GM12891 (cell line): ENCODE results near the gene ARID1B.

ENCODE experiments used
- DNase-seq: peaks from one replicate; pipeline ENCODE4 v3.0.0; 2011; ENCODE audit warnings: low spot score; ENCODE audit not compliant: insufficient read length
- FAIRE-seq: peaks from 2 replicates; lab custom pipeline; 2011; peaks lifted over from hg19 to GRCh38; lab: Jason Lieb, UNC
- PAX5 ChIP-seq: IDR thresholded peaks from 2 replicates; pipeline ENCODE4 v1.6.1; 2011; ENCODE audit warnings: low read length, moderate library complexity, mild to moderate bottlenecking; ENCODE audit not compliant: insufficient read depth, severe bottlenecking
- POLR2A ChIP-seq: IDR thresholded peaks from 2 replicates; pipeline ENCODE4 v1.6.1; 2011; ENCODE audit warnings: low read depth, low read length, control low read depth
- POLR2AphosphoS5 ChIP-seq: IDR thresholded peaks from 2 replicates; pipeline ENCODE4 v1.6.1; 2011; ENCODE audit warnings: low read depth, low read length, control low read depth
- POU2F2 ChIP-seq: IDR thresholded peaks from 2 replicates; pipeline ENCODE4 v1.6.1; 2011; ENCODE audit warnings: low read depth, mild to moderate bottlenecking, control low read depth, low read length, moderate library complexity
- SPI1 ChIP-seq: IDR thresholded peaks from 2 replicates; pipeline ENCODE4 v1.6.1; 2011; ENCODE audit warnings: low read depth, low read length, control low read depth
- TAF1 ChIP-seq: IDR thresholded peaks from 2 replicates; pipeline ENCODE4 v1.6.1; 2011; ENCODE audit warnings: low read depth, low read length, control low read depth

ARID1B gene

DNA sequence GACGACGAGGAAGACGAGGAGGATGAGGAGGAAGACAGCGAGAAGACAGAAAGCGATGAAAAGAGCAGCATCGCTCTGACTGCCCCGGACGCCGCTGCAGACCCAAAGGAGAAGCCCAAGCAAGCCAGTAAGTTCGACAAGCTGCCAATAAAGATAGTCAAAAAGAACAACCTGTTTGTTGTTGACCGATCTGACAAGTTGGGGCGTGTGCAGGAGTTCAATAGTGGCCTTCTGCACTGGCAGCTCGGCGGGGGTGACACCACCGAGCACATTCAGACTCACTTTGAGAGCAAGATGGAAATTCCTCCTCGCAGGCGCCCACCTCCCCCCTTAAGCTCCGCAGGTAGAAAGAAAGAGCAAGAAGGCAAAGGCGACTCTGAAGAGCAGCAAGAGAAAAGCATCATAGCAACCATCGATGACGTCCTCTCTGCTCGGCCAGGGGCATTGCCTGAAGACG, 429.2 kb downstream of the ARID1B start:
- no peak for TF ChIP-seq POLR2AphosphoS5

DNA sequence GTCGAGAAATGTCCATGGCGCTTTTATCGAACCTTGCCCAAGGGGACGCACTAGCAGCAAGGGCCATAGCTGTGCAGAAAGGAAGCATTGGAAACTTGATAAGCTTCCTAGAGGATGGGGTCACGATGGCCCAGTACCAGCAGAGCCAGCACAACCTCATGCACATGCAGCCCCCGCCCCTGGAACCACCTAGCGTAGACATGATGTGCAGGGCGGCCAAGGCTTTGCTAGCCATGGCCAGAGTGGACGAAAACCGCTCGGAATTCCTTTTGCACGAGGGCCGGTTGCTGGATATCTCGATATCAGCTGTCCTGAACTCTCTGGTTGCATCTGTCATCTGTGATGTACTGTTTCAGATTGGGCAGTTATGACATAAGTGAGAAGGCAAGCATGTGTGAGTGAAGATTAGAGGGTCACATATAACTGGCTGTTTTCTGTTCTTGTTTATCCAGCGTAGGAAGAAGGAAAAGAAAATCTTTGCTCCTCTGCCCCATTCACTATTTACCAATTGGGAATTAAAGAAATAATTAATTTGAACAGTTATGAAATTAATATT, 430.4 kb downstream of the ARID1B start:
- DNase-seq: no peak
- FAIRE-seq: no peak
- TF ChIP-seq PAX5 (no peak), POLR2AphosphoS5 (no peak), POU2F2 (no peak), POLR2A (no peak), SPI1 (no peak), TAF1 (no peak)

More for the DNA sequence above, 429.2 kb downstream of the ARID1B start:
- no peak for DNase-seq
- FAIRE-seq: no peak

DNA sequence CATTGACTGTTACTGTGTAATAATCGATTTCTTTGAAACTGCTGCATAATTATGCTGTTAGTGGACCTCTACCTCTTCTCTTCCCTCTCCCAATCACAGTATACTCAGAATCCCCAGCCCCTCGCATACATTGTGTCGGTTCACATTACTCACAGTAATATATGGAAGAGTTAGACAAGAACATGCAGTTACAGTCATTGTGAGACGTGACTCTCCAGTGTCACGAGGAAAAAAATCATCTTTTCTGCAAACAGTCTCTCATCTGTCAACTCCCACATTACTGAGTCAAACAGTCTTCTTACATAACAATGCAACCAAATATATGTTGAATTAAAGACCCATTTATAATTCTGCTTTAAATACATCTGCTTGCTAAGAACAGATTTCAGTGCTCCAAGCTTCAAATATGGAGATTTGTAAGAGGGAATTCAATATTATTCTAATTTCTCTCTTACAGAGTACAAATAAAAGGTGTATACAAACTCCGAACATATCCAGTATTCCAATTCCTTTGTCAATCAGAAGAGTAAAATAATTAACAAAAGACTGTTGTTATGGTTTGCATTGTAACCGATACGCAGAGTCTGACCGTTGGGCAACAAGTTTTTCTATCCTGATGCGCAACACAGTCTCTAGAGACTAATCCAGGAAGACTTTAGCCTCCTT, 432.8 kb downstream of the ARID1B start:
- no peak for TF ChIP-seq TAF1
- TF ChIP-seq POLR2A: no peak
- TF ChIP-seq POLR2AphosphoS5: no peak
- no peak for TF ChIP-seq SPI1
- TF ChIP-seq POU2F2: no peak
- TF ChIP-seq PAX5: no peak
- FAIRE-seq: no peak
- no peak for DNase-seq

DNA sequence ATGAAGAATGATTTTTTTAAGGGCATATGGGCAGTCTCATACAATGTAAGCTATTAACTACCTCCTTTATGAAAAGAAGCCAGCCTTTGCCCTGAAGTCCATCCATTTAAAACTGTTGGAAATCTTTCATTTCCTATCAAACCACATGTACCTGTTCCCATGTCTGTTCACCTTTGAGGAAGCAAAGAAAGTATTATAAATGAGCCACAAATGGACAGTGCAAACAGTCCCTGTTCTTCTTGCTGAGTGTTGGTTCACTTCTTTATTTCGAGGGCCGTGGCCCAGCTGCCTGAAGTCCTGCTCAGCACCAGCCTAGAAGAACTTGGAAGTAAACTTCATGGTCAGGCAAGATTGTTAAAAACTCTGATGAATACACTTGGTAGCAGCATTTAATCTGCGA, 433.8 kb downstream of the ARID1B start:
- DNase-seq: no peak
- TF ChIP-seq SPI1: no peak
- TF ChIP-seq TAF1: no peak
- no peak for TF ChIP-seq POLR2A
- peak; percentile 31 for FAIRE-seq

DNA sequence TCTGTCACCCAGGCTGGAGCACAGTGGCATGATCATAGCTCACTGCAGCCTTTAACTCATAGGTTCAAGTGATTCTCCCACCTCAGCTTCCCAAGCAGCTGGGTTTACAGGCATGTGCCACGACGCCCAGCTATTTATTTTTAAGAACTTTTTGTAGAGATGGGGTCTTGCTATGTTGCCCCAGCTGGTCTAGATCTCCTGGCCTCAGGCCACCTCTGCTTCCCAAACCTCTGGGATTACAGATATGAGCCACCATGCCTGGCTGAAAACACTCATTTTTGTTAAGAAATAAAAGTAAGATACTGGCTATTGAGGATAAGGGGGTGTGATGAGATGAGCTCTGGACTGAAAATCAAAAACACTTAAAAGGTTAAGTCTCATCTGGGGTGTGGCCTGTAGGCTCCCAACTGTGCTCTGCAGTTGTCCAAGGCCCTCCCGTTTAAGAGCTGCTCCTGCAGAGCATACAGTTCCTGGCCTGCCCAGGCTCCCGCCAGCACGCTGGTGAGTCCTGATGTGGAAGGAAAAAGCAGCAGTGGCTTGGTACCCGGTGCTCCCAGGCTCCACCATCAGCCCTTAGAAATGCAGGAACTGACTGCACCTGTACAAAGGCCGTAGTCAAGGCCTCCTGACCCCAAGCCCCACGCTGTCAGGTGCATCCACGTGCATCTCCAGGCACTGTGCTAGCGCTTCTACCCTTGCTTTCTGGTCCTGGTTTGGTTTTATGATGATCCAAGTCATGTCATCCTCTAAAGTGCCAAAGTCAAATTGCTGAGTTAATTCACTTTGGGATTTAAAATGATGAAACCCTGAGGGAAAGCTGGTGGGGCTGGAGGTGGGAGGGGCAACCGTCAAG, 434.7 kb downstream of the ARID1B start:
- DNase-seq (no peak), FAIRE-seq (no peak)
- no peak for TF ChIP-seq PAX5
- TF ChIP-seq POLR2A: no peak; the same call in 1 of the 2 replicates
- no peak for TF ChIP-seq POU2F2
- no peak for TF ChIP-seq POLR2AphosphoS5
- no peak for TF ChIP-seq TAF1
- no peak for TF ChIP-seq SPI1

DNA sequence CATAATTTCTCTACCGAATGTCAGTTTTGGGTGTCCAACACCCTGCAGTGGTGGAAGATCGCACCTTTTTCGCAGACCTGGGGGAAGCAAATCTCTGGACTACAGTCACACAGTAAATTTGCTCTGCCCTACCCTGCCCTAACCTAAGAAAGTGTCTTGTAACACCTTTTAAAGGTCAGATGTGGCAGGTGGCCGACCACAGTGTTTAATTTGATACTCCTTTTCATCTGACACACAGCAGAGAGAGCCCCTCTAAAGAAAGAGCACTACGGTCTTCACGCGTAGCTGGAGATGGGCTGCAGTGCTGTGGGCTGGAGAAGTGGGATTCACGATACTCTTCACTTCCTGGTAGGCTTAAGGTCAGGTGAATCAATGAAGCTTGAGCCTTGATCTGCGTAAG, 436.2 kb downstream of the ARID1B start:
- no peak for DNase-seq
- no peak for TF ChIP-seq POLR2AphosphoS5
- no peak for TF ChIP-seq PAX5
- TF ChIP-seq POU2F2: no peak
- TF ChIP-seq TAF1: no peak
- TF ChIP-seq SPI1: no peak
- TF ChIP-seq POLR2A: no peak
- no peak for FAIRE-seq

DNA sequence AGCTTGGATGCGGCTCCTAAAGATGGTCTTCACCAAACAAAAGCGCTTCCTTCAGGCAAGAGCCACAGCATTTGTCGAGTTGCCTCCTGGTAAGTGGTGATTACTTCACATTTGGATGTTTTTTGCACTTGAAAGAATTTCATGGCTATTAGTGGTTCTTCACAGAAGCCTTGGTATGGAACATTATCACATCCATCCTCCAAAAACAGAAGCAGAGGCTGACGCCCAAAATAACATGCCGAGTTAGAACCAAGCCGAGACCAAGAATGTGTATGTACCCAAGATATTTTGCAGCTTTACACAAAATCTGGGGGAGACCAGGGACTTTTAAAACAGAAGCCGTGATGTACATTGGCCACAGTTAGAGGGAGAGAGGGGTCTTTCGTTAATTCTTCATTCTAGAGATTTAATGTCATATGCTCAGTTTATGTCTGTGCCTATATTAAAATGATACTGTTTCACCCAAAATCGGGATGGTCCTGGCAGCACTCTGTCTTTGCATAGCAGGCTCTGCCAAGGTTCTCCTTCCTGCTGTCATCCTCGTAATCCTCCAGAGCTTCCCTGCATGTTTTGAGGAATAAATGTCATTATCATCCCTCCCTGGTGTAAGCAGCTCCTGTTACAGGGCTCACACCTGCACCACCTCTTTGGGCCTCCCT, 436.9 kb downstream of the ARID1B start:
- no peak for TF ChIP-seq POLR2A
- TF ChIP-seq PAX5: no peak
- TF ChIP-seq POLR2AphosphoS5: no peak
- FAIRE-seq: no peak
- DNase-seq: no peak

DNA sequence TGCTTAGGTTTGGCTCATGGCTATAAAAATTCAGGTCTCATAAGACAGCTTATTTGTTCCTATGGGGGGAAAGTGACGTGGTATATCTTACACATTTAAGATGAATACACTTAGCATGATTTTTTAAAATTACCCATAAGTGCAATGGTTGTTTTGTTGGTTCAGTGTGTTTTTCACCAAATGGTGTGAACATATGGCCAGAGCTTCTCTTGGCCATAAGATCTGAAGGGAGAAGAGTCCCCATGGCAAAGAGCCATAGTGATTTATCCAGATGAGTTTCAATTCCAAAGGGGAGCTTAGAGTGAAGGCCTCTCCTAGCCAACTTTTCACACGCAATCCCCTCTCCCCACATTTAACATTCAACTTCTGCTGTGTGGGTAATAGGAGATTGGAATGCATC, 438.5 kb downstream of the ARID1B start:
- TF ChIP-seq TAF1: no peak
- TF ChIP-seq POLR2AphosphoS5: no peak
- no peak for TF ChIP-seq POU2F2
- no peak for TF ChIP-seq PAX5
- no peak for TF ChIP-seq POLR2A
- TF ChIP-seq SPI1: no peak
- DNase-seq: no peak
- FAIRE-seq: no peak

DNA sequence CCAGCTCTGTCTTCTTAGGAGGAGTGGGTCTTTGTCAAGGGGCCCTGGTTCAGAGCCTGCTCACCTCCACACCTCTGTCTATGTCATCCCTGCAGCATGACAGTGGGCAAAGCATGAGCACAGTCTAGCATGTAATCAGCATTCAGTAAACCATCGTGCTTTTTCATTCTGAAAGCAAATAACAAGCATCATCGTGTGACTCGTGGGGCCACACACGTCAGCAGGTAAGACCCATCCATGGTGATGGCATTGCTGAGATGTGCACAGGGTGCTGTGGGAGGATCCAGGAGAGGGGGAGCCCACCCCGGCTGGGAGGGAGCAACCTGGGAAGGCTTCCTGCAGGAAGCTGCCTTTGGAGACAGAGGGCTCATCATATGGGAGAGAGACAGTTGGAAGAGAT, 439.4 kb downstream of the ARID1B start:
- TF ChIP-seq POLR2A: no peak
- DNase-seq (no peak), FAIRE-seq (no peak)
